ENCODE measurements around the gene PARPBP.

- TF ChIP-seq CTCF (IDR thresholded peaks at IDR 0.05) (peak in 5 of 7 experiments; percentile 9 to 27 (median 17)), POLR2A (IDR thresholded peaks at IDR 0.05) (no peak)
Observed at GRCh38 chr12:102095677-102096263, 24.2 kb upstream of the PARPBP start.
